ENCODE results near the gene LLGL2.

LLGL2 gene

GRCh38 chr17:75553295-75554110, 28.0 kb downstream of the LLGL2 start:
- no peak overlapping the region for H3K9ac ChIP-seq (ENCODE audit: low read depth, low read length)
- no peaks in the 10 kb centered on the region for H3K9me3 ChIP-seq (ENCODE audit: control insufficient read depth, insufficient read depth, low read length)
- no peaks in the 10 kb centered on the region for H3K36me3 ChIP-seq (ENCODE audit: insufficient read depth, low read length)
- peaks cover 31% of the 10 kb centered on the region; the same call in 1 of the 2 replicates for H3K4me1 ChIP-seq (ENCODE audit: insufficient read depth, low read length)

GRCh38 chr17:75555679-75556153, 30.2 kb downstream of the LLGL2 start:
- peaks cover 24% of the 10 kb centered on the region; the same call in 1 of the 2 replicates for H3K4me1 ChIP-seq (ENCODE audit: insufficient read depth, low read length)
- H3K36me3 ChIP-seq (ENCODE audit: insufficient read depth, low read length) = no peaks in the 10 kb centered on the region
- H3K9ac ChIP-seq (ENCODE audit: low read depth, low read length) = no peak overlapping the region
- H3K9me3 ChIP-seq (ENCODE audit: control insufficient read depth, insufficient read depth, low read length) = no peaks in the 10 kb centered on the region

GRCh38 chr17:75557075-75557851, 31.8 kb downstream of the LLGL2 start:
- no peaks in the 10 kb centered on the region for H3K36me3 ChIP-seq (ENCODE audit: insufficient read depth, low read length)
- H3K9ac ChIP-seq (ENCODE audit: low read depth, low read length) = no peak overlapping the region
- H3K4me1 ChIP-seq (ENCODE audit: insufficient read depth, low read length) = peaks cover 19% of the 10 kb centered on the region; the same call in 1 of the 2 replicates
- H3K9me3 ChIP-seq (ENCODE audit: control insufficient read depth, insufficient read depth, low read length) = no peaks in the 10 kb centered on the region

GRCh38 chr17:75557852-75558665, 32.6 kb downstream of the LLGL2 start:
- Histone ChIP-seq H3K9me3 (ENCODE audit: control insufficient read depth, insufficient read depth, low read length) (no peaks in the 10 kb centered on the region), H3K36me3 (ENCODE audit: insufficient read depth, low read length) (no peaks in the 10 kb centered on the region), H3K4me1 (ENCODE audit: insufficient read depth, low read length) (peaks cover 12% of the 10 kb centered on the region; the same call in 1 of the 2 replicates), H3K9ac (ENCODE audit: low read depth, low read length) (no peak overlapping the region)

GRCh38 chr17:75558666-75559530, 33.4 kb downstream of the LLGL2 start:
- peaks cover 3% of the 10 kb centered on the region; the same call in 1 of the 2 replicates for H3K36me3 ChIP-seq (ENCODE audit: insufficient read depth, low read length)
- no peak overlapping the region for H3K9ac ChIP-seq (ENCODE audit: low read depth, low read length)
- H3K4me1 ChIP-seq (ENCODE audit: insufficient read depth, low read length) = peaks cover 8% of the 10 kb centered on the region; the same call in 1 of the 2 replicates
- no peaks in the 10 kb centered on the region for H3K9me3 ChIP-seq (ENCODE audit: control insufficient read depth, insufficient read depth, low read length)

- Histone ChIP-seq H3K4me1 (ENCODE audit: insufficient read depth, low read length) (peaks cover 12% of the 10 kb centered on the region; the same call in 1 of the 2 replicates), H3K9me3 (ENCODE audit: control insufficient read depth, insufficient read depth, low read length) (no peaks in the 10 kb centered on the region), H3K9ac (ENCODE audit: low read depth, low read length) (no peak overlapping the region), H3K36me3 (ENCODE audit: insufficient read depth, low read length) (peaks cover 3% of the 10 kb centered on the region; the same call in 1 of the 2 replicates)
Measured at GRCh38 chr17:75559958-75560533, 34.5 kb downstream of the LLGL2 start.

- peaks cover 3% of the 10 kb centered on the region; the same call in 1 of the 2 replicates for H3K36me3 ChIP-seq (ENCODE audit: insufficient read depth, low read length)
- H3K4me1 ChIP-seq (ENCODE audit: insufficient read depth, low read length) = peaks cover 9% of the 10 kb centered on the region; the same call in 1 of the 2 replicates
- H3K9ac ChIP-seq (ENCODE audit: low read depth, low read length) = no peak overlapping the region
- no peaks in the 10 kb centered on the region for H3K9me3 ChIP-seq (ENCODE audit: control insufficient read depth, insufficient read depth, low read length)
Measured at GRCh38 chr17:75561927-75562603, 36.6 kb downstream of the LLGL2 start.

- Histone ChIP-seq H3K36me3 (ENCODE audit: insufficient read depth, low read length) (peaks cover 3% of the 10 kb centered on the region; the same call in 1 of the 2 replicates), H3K4me1 (ENCODE audit: insufficient read depth, low read length) (peaks cover 4% of the 10 kb centered on the region; the same call in 1 of the 2 replicates), H3K9ac (ENCODE audit: low read depth, low read length) (no peak overlapping the region), H3K9me3 (ENCODE audit: control insufficient read depth, insufficient read depth, low read length) (no peaks in the 10 kb centered on the region)
Measured at GRCh38 chr17:75563063-75563758, 37.7 kb downstream of the LLGL2 start.

GRCh38 chr17:75564195-75564594, 38.7 kb downstream of the LLGL2 start:
- H3K36me3 ChIP-seq (ENCODE audit: insufficient read depth, low read length) = peaks cover 3% of the 10 kb centered on the region; the same call in 1 of the 2 replicates
- no peaks in the 10 kb centered on the region for H3K9me3 ChIP-seq (ENCODE audit: control insufficient read depth, insufficient read depth, low read length)
- no peak overlapping the region for H3K9ac ChIP-seq (ENCODE audit: low read depth, low read length)
- H3K4me1 ChIP-seq (ENCODE audit: insufficient read depth, low read length) = peaks cover 4% of the 10 kb centered on the region; the same call in 1 of the 2 replicates

GRCh38 chr17:75565066-75565465, 39.6 kb downstream of the LLGL2 start:
- Histone ChIP-seq H3K36me3 (ENCODE audit: insufficient read depth, low read length) (peaks cover 3% of the 10 kb centered on the region; the same call in 1 of the 2 replicates), H3K4me1 (ENCODE audit: insufficient read depth, low read length) (peaks cover 4% of the 10 kb centered on the region; the same call in 1 of the 2 replicates), H3K9me3 (ENCODE audit: control insufficient read depth, insufficient read depth, low read length) (no peaks in the 10 kb centered on the region), H3K9ac (ENCODE audit: low read depth, low read length) (no peak overlapping the region)

GRCh38 chr17:75565618-75566017, 40.1 kb downstream of the LLGL2 start:
- H3K9ac ChIP-seq (ENCODE audit: low read depth, low read length) = no peak overlapping the region
- H3K36me3 ChIP-seq (ENCODE audit: insufficient read depth, low read length) = peaks cover 3% of the 10 kb centered on the region; the same call in 1 of the 2 replicates
- H3K9me3 ChIP-seq (ENCODE audit: control insufficient read depth, insufficient read depth, low read length) = no peaks in the 10 kb centered on the region
- H3K4me1 ChIP-seq (ENCODE audit: insufficient read depth, low read length) = peaks cover 4% of the 10 kb centered on the region; the same call in 1 of the 2 replicates

- Histone ChIP-seq H3K36me3 (ENCODE audit: insufficient read depth, low read length) (peaks cover 3% of the 10 kb centered on the region; the same call in 1 of the 2 replicates), H3K9me3 (ENCODE audit: control insufficient read depth, insufficient read depth, low read length) (no peaks in the 10 kb centered on the region), H3K4me1 (ENCODE audit: insufficient read depth, low read length) (peaks cover 4% of the 10 kb centered on the region; the same call in 1 of the 2 replicates), H3K9ac (ENCODE audit: low read depth, low read length) (no peak overlapping the region)
Measured at GRCh38 chr17:75566416-75566815, 40.9 kb downstream of the LLGL2 start.
